Stimulated activated CD4-positive, alpha-beta T cell treated with anti-CD3 and anti-CD28 coated beads, TNF-alpha, amount 100 ng/mL, for 1 hour (primary cell): ENCODE measurements around the gene FMO4.
"Not testable (repeated sequence)": the region's sequence is repeated elsewhere in the genome, so short reads cannot be mapped to it uniquely, and the experiment has no call there.

Experiments
- DNase-seq, 3 donors: peaks; one replicate each; pipeline ENCODE4 v3.0.0-alpha.2; 2020; ENCODE audit warnings: low read depth in 3 of 3, low spot score in 1 of 3

FMO4 gene

GRCh38 chr1:171381866-171382210, 67.9 kb downstream of the FMO4 start:
- DNase-seq = no peak

- DNase-seq = no peak
Measured at GRCh38 chr1:171384496-171384895, 70.5 kb downstream of the FMO4 start.

GRCh38 chr1:171389171-171389570, 75.2 kb downstream of the FMO4 start:
- no peak for DNase-seq

GRCh38 chr1:171390740-171391139, 76.8 kb downstream of the FMO4 start:
- DNase-seq = not testable (repeated sequence)
